Endothelial cell of umbilical vein (primary cell): ENCODE data around the gene GLCE. TPM values are rescaled to one million over a fixed set of nuclear protein-coding genes. Genes with fewer than 3 reads are reported as not detected.

Source experiments
- BruUV-seq: library from RNA; stranded (reverse); fragments of 400-500 nt; replicated peaks from 2 replicates; lab custom pipeline; 2021; lab: Mats Ljungman, UMichigan
- CTCF ChIA-PET: fragments of 300-600, 350-600 bp; sonication (Branson Sonifier 250); formaldehyde crosslinking; loops from one replicate; lab custom pipeline; 2021; ENCODE audit warnings: antibody characterized with exemption, inconsistent platforms; lab: Charles Lee
- POLR2A ChIA-PET: fragments of 300-600, 350-600 bp; sonication (Branson Sonifier 250); formaldehyde crosslinking; loops from one replicate; lab custom pipeline; 2021; ENCODE audit warnings: antibody characterized with exemption, inconsistent platforms; lab: Charles Lee
- DNase-seq: peaks from one replicate; pipeline ENCODE4 v3.0.0-alpha.2; 2011; ENCODE audit warnings: low read depth, low spot score
- FAIRE-seq: peaks from 2 replicates; lab custom pipeline; 2011; peaks lifted over from hg19 to GRCh38; lab: Jason Lieb, UNC
- H2AFZ ChIP-seq: 2 replicates; pipeline ENCODE4 v1.6.0; 2012; ENCODE audit warnings: low read depth, low read length, control low read depth, inconsistent platforms
- H3K27ac ChIP-seq: 2 replicates; pipeline ENCODE4 v1.5.1; 2011; ENCODE audit warnings: low read depth, mild to moderate bottlenecking, control low read depth, low read length, moderate library complexity; ENCODE audit not compliant: insufficient read depth
- H3K27me3 ChIP-seq, 2 experiments: 2 replicates each; pipeline versions ENCODE4 v1.6.0 to v1.6.1; 2011; ENCODE audit warnings: low read length in 2 of 2, mixed read lengths in 1 of 2; ENCODE audit not compliant: control insufficient read depth in 2 of 2, insufficient read depth in 2 of 2
- H3K36me3 ChIP-seq, 2 experiments: 2 replicates in 1 of 2; 3 replicates in 1 of 2; pipeline ENCODE4 v1.5.1; 2011; ENCODE audit warnings: low read length in 2 of 2, mild to moderate bottlenecking in 1 of 2, moderate library complexity in 1 of 2; ENCODE audit not compliant: control insufficient read depth in 2 of 2, insufficient read depth in 2 of 2; ENCODE audit errors: extremely low read depth in 1 of 2
- H3K4me1 ChIP-seq: 3 replicates; pipeline ENCODE4 v1.5.1; 2011; ENCODE audit warnings: mild to moderate bottlenecking, low read length; ENCODE audit not compliant: control insufficient read depth, insufficient read depth; ENCODE audit errors: extremely low read depth
- H3K4me2 ChIP-seq: 2 replicates; pipeline ENCODE4 v1.6.1; 2011; ENCODE audit warnings: low read length, control low read depth, mixed read lengths; ENCODE audit not compliant: insufficient read depth
- H3K4me3 ChIP-seq, 3 experiments: fragments of 200-600 bp in 1 of 3; sonication (generic), shearing (Covaris generic) in 1 of 3; replicated peaks in 1 of 3; 2 replicates each; pipeline ENCODE4 v1.5.1; 2011 to 2016; ENCODE audit warnings: control low read depth in 3 of 3, low read length in 3 of 3, mild to moderate bottlenecking in 2 of 3, inconsistent platforms in 1 of 3, low read depth in 1 of 3, moderate library complexity in 1 of 3; ENCODE audit not compliant: insufficient read depth in 1 of 3
- H3K79me2 ChIP-seq: 2 replicates; pipeline ENCODE4 v1.6.0; 2012; ENCODE audit warnings: low read length, inconsistent platforms; ENCODE audit not compliant: control insufficient read depth, insufficient read depth
- H3K9ac ChIP-seq: replicated peaks from 2 replicates; pipeline ENCODE3; 2011; ENCODE audit warnings: low read length, control low read depth; ENCODE audit not compliant: insufficient read depth; ENCODE audit errors: extremely low read depth
- H3K9me1 ChIP-seq: replicated peaks from 3 replicates; pipeline ENCODE4 v1.6.0; 2011; ENCODE audit warnings: mild to moderate bottlenecking, low read length; ENCODE audit not compliant: control insufficient read depth, insufficient read depth; ENCODE audit errors: extremely low read depth
- H3K9me3 ChIP-seq: replicated peaks from 2 replicates; pipeline ENCODE4 v1.5.1; 2012; ENCODE audit warnings: low read length, inconsistent platforms; ENCODE audit not compliant: control insufficient read depth, insufficient read depth
- H4K20me1 ChIP-seq: replicated peaks from 2 replicates; pipeline ENCODE3; 2011; ENCODE audit warnings: mild to moderate bottlenecking, low read length; ENCODE audit not compliant: control insufficient read depth, insufficient read depth; ENCODE audit errors: extremely low read depth
- EZH2 ChIP-seq: IDR thresholded peaks from 2 replicates; pipeline ENCODE4 v1.6.1; 2012; ENCODE audit warnings: borderline replicate concordance, low read depth, mild to moderate bottlenecking, moderate library complexity, low read length, inconsistent platforms; ENCODE audit not compliant: severe bottlenecking
- FOS ChIP-seq: IDR thresholded peaks from 2 replicates; pipeline ENCODE4 v1.6.1; 2011; ENCODE audit warnings: mild to moderate bottlenecking, low read length, moderate library complexity, borderline replicate concordance; ENCODE audit not compliant: insufficient read depth
- GATA2 ChIP-seq: IDR thresholded peaks from 2 replicates; pipeline ENCODE4 v1.7.0; 2011; ENCODE audit warnings: low read depth, mild to moderate bottlenecking, moderate library complexity, mixed read lengths, low read length; ENCODE audit not compliant: insufficient read length, insufficient read depth
- JUN ChIP-seq: IDR thresholded peaks from 2 replicates; pipeline ENCODE4 v1.6.1; 2011; ENCODE audit warnings: borderline replicate concordance, low read depth; ENCODE audit not compliant: insufficient read length, insufficient read depth
- MAX ChIP-seq: IDR thresholded peaks from 2 replicates; pipeline ENCODE4 v1.6.1; 2011; ENCODE audit not compliant: insufficient read depth, insufficient read length
- MYC ChIP-seq: IDR thresholded peaks from one replicate; pipeline ENCODE4 v1.6.1; 2011; ENCODE audit warnings: mild to moderate bottlenecking, low read depth, low read length
- POLR2A ChIP-seq: IDR thresholded peaks from 2 replicates; pipeline ENCODE4 v1.6.1; 2012; ENCODE audit warnings: low read depth, mild to moderate bottlenecking, control low read depth, low read length
- POLR2AphosphoS5 ChIP-seq: IDR thresholded peaks from 2 replicates; pipeline ENCODE4 v1.6.1; 2012; ENCODE audit warnings: low read depth, mild to moderate bottlenecking, control low read depth, low read length, moderate library complexity; ENCODE audit not compliant: insufficient read depth
- dilution Hi-C: fragments of 300-500 bp; cut with MboI; formaldehyde crosslinking; loops from one replicate; pipeline ENCODE4 v1.15.0; 2019; ENCODE audit warnings: low sequenced_read_pairs; ENCODE audit not compliant: extremely low pct_ligation_motif_present
- intact Hi-C: fragments of 100-400 bp; cut with micrococcal nuclease; formaldehyde crosslinking; loops from one replicate; pipeline ENCODE4 v1.10.0; 2022
- polyA plus RNA-seq, 4 experiments: library from polyadenylated mRNA; depleted of rRNA in 3 of 4; stranded (reverse) in 3 of 4; unstranded in 1 of 4; fragments of >200 nt; gene quantifications; 2 replicates each; pipeline versions ENCODE4 v1.2.1 to v1.2.3, GENCODE V29; 2011 to 2012; ENCODE audit warnings: missing spikeins in 1 of 4
- total RNA-seq: library from RNA; stranded (reverse); gene quantifications from 2 replicates; pipeline ENCODE4 v1.2.3, GENCODE V29; 2021
- TF ChIP-seq, protein P1 (sequence below), 2 donors: IDR thresholded peaks; 1 replicate in 1 of 2; 2 replicates in 1 of 2; pipeline ENCODE4 v1.5.1; 2011; ENCODE audit warnings: low read length in 2 of 2, mild to moderate bottlenecking in 2 of 2, moderate library complexity in 2 of 2, control low read depth in 1 of 2, inconsistent platforms in 1 of 2, low read depth in 1 of 2; ENCODE audit not compliant: insufficient read depth in 1 of 2; ENCODE audit errors: extremely low read depth in 1 of 2

GLCE gene
- total and polyA plus RNA-seq, 2 donors (not counting 3 experiments of a cell fraction or from before 2014, with no cell fraction given), result 48.1 to 86.6 TPM

GRCh38 chr15:69232765-69233164 lies 72.3 kb downstream of the GLCE start:
- BruUV-seq, result no TSS peak
- Histone ChIP-seq H3K27ac (no peak overlapping the region), H3K4me1 (no peaks in the 10 kb centered on the region), H3K9me1 (no peaks in the 10 kb centered on the region), H2AFZ (no peak overlapping the region), H3K79me2 (no peaks in the 10 kb centered on the region), H3K9ac (no peak overlapping the region), H3K9me3 (no peaks in the 10 kb centered on the region), H3K4me2 (no peak overlapping the region), H3K4me3 (no peak overlapping the region), H4K20me1 (no peaks in the 10 kb centered on the region), H3K36me3 (peaks cover 0 to 2% of the 10 kb centered on the region in 2 experiments), H3K27me3 (no peaks in the 10 kb centered on the region)
- CTCF ChIA-PET, result interaction anchor here (1.4 kb wide), 1 partner anchor 174 kb away, joined by 3 read pairs; no protein-coding TSS in a partner anchor
- intact Hi-C loops, result no loop called here
- POLR2A ChIA-PET, result no interaction called here
- no peak for FAIRE-seq
- dilution Hi-C loops, result no loop called here
- no peak for DNase-seq
- TF ChIP-seq EZH2 (no peak), MAX (no peak), JUN (no peak), GATA2 (no peak), FOS (no peak), MYC (no peak)

GRCh38 chr15:69234676-69235075 lies 74.2 kb downstream of the GLCE start:
- dilution Hi-C loops, result no loop called here
- no peak overlapping the region for H3K4me3 ChIP-seq
- H3K27ac ChIP-seq, result no peak overlapping the region
- H3K4me1 ChIP-seq, result no peaks in the 10 kb centered on the region
- TF ChIP-seq, protein P1, sequence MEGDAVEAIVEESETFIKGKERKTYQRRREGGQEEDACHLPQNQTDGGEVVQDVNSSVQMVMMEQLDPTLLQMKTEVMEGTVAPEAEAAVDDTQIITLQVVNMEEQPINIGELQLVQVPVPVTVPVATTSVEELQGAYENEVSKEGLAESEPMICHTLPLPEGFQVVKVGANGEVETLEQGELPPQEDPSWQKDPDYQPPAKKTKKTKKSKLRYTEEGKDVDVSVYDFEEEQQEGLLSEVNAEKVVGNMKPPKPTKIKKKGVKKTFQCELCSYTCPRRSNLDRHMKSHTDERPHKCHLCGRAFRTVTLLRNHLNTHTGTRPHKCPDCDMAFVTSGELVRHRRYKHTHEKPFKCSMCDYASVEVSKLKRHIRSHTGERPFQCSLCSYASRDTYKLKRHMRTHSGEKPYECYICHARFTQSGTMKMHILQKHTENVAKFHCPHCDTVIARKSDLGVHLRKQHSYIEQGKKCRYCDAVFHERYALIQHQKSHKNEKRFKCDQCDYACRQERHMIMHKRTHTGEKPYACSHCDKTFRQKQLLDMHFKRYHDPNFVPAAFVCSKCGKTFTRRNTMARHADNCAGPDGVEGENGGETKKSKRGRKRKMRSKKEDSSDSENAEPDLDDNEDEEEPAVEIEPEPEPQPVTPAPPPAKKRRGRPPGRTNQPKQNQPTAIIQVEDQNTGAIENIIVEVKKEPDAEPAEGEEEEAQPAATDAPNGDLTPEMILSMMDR (IDR thresholded peaks at IDR 0.05; ENCODE audit: extremely low read depth in 1 of 2, insufficient read depth in 1 of 2, low read depth in 1 of 2, low read length in 2 of 2), result no peak
- no peak for TF ChIP-seq MAX
- TF ChIP-seq FOS, result no peak
- no peak for TF ChIP-seq GATA2
- TF ChIP-seq EZH2, result no peak
- no peak for TF ChIP-seq MYC
- no peak for TF ChIP-seq JUN
- no peak for TF ChIP-seq POLR2A
- no peak for TF ChIP-seq POLR2AphosphoS5
- H3K9ac ChIP-seq, result no peak overlapping the region
- DNase-seq, result no peak
- peaks cover 0 to under 1% of the 10 kb centered on the region in 2 experiments for H3K36me3 ChIP-seq
- intact Hi-C loops, result no loop called here
- POLR2A ChIA-PET, result no interaction called here
- no peaks in the 10 kb centered on the region for H3K9me1 ChIP-seq
- no TSS peak for BruUV-seq
- H3K27me3 ChIP-seq, result no peaks in the 10 kb centered on the region
- no peaks in the 10 kb centered on the region for H3K9me3 ChIP-seq
- H4K20me1 ChIP-seq, result no peaks in the 10 kb centered on the region
- H3K79me2 ChIP-seq, result no peaks in the 10 kb centered on the region
- no peak overlapping the region for H2AFZ ChIP-seq
- no peak for FAIRE-seq
- H3K4me2 ChIP-seq, result no peak overlapping the region
- CTCF ChIA-PET, result interaction anchor here (1.0 kb wide), 1 partner anchor 181 kb away, joined by 3 read pairs; no protein-coding TSS in a partner anchor
